Stimulated activated CD4-positive, alpha-beta T cell treated with anti-CD3 and anti-CD28 coated beads, Interleukin-2, amount 100 ng/mL, for 48 hours (primary cell): ENCODE measurements around the gene PALLD.
"Not testable (repeated sequence)": the region's sequence is repeated elsewhere in the genome, so short reads cannot be mapped to it uniquely, and the experiment has no call there.

Experiments used
- DNase-seq, 2 donors: peaks; one replicate each; pipeline ENCODE4 v3.0.0-alpha.2; 2020

PALLD gene

GRCh38 chr4:168679397-168679796 lies 182.5 kb downstream of the PALLD start:
- no peak for DNase-seq

GRCh38 chr4:168679819-168680218 lies 183.0 kb downstream of the PALLD start:
- no peak for DNase-seq

- DNase-seq = no peak
These were observed 186.1 kb downstream of the PALLD start for GRCh38 chr4:168682898-168683500.

GRCh38 chr4:168683595-168683994 lies 186.7 kb downstream of the PALLD start:
- no peak for DNase-seq

GRCh38 chr4:168685136-168685809 lies 188.4 kb downstream of the PALLD start:
- DNase-seq = no peak

- no peak for DNase-seq
These were observed 191.7 kb downstream of the PALLD start for GRCh38 chr4:168688584-168688983.

- no peak for DNase-seq
These were observed 192.9 kb downstream of the PALLD start for GRCh38 chr4:168689791-168690190.

GRCh38 chr4:168690199-168690598 lies 193.3 kb downstream of the PALLD start:
- DNase-seq = no peak

GRCh38 chr4:168691631-168692369 lies 194.9 kb downstream of the PALLD start:
- DNase-seq = no peak

GRCh38 chr4:168693750-168694490 lies 197.1 kb downstream of the PALLD start:
- DNase-seq = no peak

- DNase-seq = no peak
These were observed 197.8 kb downstream of the PALLD start for GRCh38 chr4:168694667-168695066.

GRCh38 chr4:168695288-168695687 lies 198.4 kb downstream of the PALLD start:
- no peak for DNase-seq

GRCh38 chr4:168696280-168696679 lies 199.4 kb downstream of the PALLD start:
- DNase-seq = no peak

GRCh38 chr4:168696826-168697225 lies 200.0 kb downstream of the PALLD start:
- DNase-seq = no peak

GRCh38 chr4:168699224-168699878 lies 202.5 kb downstream of the PALLD start:
- DNase-seq = no peak

- no peak for DNase-seq
These were observed 204.2 kb downstream of the PALLD start for GRCh38 chr4:168701061-168701460.

GRCh38 chr4:168702581-168703087 lies 205.8 kb downstream of the PALLD start:
- not testable (repeated sequence) for DNase-seq

GRCh38 chr4:168705121-168705520 lies 208.3 kb downstream of the PALLD start:
- no peak for DNase-seq

GRCh38 chr4:168707205-168707604 lies 210.4 kb downstream of the PALLD start:
- DNase-seq = no peak

GRCh38 chr4:168708108-168708507 lies 211.3 kb downstream of the PALLD start:
- DNase-seq = no peak

- DNase-seq = no peak
These were observed 213.6 kb downstream of the PALLD start for GRCh38 chr4:168710353-168710946.
